GM19328 (cell line): ENCODE measurements around the gene PHLDB3.

Experiments
- ATAC-seq: cut with Tn5 transposase; IDR thresholded peaks from one replicate; pipeline ENCODE4 v1.9.1; 2021; ENCODE audit warnings: mild to moderate bottlenecking, moderate library complexity; ENCODE audit not compliant: unreplicated experiment

PHLDB3 gene

DNA sequence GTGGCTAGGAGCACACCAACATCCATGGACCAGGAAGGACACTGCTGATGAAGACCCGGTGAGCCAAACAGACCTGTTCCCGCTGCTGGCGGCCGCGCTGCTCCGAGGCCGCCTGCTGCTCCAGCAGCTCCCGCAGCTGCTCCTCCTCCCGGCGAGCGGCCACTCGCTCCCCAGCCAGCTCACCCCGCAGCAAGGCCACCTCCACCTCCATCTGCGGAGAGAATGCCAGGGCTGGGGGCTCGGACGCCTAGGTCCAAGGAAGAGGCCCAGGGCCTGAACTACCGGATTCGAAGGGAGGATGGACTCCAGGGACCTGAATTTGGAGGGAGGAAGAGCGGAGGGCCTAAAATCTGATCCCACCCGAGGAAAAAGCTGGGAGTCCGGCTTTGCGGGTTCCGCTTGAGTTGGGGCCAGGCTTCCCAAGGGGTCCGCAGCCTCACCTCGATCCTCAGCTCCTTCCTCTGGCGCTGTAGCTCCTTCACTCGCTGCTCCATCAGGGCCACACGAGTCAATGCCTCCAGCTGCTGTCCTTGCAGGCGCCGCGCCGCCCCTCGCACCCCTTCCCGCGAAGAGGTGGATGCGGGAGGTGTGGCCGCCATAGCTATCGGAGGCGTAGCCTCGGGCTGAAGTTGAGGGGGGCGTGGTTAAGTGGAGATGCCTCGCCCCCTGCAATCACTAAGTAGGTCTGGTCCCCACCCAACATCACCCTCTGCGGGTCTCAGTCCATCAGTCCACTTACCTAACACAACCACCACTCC lies 2.7 kb downstream of the PHLDB3 start:
- no peak for ATAC-seq

DNA sequence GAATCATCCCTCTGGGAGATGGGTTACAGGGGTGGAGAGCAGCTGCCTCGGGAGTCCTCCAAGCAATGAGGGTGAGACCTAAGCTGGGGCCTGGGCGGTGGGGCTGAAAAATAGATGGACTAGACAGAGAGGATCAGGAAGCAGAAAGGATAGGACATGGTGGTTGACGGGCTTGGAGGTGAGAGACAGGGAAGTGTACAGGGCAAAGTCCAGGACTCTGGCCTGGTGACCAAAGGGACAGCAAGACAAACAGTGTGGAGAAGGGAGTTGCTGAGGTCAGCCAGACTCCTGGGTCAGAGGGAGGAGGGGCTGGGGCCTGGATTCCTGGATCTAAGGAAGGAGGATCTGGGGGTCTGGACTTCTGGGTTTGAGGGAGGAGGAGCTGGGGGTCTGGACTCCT lies 5.5 kb downstream of the PHLDB3 start:
- ATAC-seq, result no peak

DNA sequence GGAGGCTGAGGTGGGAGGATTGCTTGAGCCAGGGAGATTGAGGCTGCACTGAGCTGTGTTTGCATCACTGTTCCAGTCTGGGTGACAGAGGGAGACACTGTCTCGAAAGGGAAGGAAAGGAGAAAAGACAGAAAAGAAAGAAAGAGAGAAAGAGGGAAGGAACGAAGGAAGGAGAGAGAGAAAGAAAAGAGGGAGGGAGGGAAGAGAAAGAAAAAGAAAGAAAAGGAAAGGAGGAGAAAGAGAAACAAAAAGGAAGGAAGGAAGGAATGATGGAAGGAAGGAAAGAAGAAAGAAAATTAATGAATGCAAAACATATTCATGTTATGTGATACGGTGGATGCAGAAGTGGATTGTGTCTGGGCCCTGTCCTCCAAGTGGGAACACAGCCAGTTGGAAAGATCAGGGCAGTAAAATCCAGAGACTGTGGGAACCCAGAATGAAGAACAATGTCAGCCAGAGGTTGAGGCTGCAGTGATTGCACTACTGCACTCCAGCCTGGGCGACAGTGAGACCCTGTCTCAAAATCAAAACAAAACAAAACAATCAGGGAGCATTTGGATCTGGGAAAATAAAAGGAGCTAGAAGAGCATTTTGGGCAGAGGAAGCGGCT lies 6.2 kb downstream of the PHLDB3 start:
- ATAC-seq, result no peak

DNA sequence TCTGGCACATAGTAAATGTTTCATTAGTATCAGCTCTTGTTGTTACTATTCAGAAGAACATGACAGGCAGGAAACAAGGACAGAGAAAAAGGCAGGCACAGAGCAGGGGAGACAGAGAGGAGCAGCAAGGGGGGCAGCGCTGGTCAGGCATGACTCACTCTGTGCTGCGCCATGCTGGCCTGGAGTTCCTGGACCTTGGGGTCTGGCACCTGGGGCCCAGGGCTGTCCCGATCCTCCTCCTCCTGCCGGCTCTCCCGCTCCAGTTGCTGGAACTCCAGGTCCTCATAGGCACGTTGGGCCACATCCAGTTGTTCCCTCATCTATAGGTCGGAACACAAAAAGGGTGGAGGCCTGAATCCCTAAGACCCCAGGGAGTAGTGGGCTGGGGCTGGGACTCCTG lies 7.6 kb downstream of the PHLDB3 start:
- no peak for ATAC-seq

DNA sequence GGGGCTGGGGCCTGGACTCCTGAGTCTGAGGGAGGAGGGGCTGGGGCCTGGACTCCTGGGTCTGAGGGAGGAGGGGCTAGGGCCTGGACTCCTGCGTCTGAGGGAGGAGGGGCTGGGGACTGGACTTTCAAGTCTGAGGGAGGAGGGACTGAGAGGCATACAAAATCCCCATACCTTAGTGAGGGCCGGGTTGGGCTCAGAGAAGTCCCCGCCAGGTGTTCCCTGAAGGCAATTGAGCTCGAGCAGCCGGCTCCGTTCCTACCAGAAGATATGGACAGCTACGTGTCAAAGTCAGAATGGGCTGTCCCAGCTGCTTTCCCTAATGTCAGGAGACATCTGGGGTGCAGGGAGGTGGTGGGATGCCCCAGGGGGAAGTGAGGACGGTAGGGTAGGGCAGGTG lies 9.5 kb downstream of the PHLDB3 start:
- no peak for ATAC-seq

DNA sequence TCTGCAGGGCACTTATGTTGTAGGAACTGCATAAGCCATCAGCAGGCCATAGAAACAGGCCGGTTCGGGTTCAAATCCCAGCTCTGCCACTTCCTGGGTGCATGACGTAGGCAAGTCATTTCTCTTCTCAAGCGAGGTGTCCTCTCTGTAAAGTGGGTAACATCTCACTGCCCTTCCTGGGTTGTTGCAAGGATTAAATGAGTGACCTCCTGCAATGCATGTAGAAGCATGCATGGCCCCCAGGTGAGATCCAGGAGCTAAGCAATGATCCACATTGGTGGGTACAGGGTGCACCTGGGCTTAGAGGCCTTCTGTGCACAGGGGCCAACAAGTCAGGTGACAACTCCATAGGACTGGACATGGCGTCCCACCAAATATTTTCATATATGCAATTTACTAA lies 13.8 kb downstream of the PHLDB3 start:
- no peak for ATAC-seq

DNA sequence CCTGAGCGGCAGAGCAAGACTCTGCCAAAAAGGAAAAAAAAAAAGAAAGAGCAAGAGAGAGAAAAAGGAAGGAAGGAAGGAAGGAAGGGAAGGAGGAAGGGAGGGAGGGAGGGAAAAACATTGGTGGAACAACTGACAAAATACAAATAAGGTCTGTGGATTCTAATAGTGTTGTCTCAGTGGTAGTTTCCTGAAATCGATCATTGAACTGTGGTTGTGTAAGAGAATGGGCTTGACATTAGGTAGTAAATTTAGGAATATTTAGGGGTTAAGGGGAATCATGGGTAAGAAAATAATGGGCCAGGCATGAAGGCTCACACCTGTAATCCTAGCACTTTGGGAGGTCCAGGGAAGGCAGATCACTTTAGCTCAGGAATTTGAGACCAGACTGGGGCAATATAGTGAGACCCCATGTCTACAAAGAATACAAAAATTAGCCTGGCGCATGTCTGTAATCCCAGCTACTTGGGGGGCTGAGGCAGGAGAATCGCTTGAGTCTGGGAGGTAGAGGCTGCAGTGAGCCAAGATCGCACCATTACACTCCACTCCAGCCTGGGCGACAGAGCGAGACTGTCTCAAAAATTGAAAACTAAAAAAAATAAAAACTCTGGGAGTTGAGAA lies 14.5 kb downstream of the PHLDB3 start:
- no peak for ATAC-seq

DNA sequence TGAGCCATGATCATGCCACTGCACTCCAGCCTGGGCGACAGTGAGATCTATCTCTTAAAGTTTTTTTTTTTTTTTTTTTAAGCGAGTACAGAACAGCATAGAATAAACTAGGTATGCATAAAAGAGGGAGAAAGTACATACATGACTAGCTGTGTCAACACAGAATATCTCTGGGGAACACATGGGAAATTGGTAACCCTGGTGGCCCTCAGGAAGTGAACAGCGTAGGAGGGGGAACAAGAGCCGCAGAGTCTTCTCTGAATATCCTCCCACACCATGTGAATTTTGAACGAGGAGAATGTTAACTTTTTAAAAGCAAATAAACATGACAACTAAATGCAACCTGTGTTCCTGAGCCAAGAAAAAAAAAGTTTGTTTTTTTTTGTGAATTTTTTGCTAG lies 15.2 kb downstream of the PHLDB3 start:
- ATAC-seq, result no peak

DNA sequence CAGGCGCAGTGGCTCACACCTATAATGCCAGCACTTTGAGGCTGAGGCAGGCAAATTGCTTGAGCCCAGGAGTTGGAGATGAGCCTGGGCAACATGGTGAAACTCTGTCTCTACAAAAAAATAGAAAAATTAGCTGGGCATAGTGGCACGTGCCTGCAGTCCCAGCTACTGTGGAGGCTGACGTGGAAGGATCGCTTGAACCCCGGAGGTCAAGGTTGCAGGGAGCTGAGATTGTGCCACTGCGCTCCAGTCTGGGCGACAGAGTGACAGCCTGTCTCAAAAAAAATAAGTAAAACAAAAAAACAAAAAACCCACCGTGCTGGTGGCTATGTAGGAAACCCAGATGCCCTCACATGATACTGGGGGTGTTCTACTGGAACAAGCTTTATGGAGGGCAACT lies 16.4 kb downstream of the PHLDB3 start:
- no peak for ATAC-seq

DNA sequence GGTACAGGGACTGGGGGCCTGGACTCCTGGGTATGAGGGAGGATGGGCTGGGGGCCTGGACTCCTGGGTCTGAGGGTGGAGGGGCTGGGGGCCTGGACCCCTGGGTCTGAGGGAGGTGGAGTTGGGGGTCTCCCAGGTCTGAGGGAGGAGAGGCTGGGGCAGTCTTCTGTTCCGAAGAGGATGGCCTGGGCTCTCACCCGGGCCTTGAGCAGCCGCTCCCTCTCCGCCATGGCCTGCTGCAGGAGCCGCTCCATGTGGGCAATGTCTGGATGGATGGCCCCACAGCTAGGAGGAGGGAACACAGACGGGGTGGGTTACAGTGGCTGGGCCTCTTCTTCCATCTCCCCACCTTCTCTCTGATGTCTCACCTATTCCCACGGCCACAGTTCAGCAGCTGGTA lies 18.1 kb downstream of the PHLDB3 start:
- ATAC-seq, result no peak

DNA sequence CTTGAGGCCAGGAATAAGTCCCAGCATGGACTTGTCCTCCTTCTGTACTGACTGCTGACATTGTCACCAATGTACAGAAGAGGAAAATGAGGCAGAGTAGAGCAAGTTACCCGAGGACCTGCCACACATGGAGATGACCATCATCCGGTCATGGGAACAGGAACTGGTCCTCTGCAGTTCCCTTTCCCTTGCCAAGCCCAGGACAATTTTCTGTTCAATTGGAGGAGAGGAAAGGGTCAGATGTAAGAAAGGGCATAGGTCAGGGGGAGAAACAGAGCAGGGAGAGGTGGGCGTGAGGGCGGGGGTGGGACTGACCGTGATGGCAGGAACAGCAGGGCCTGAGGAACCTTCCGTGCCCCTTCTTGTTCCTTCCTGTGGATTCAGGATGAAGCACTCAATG lies 18.6 kb downstream of the PHLDB3 start:
- ATAC-seq, result no peak

DNA sequence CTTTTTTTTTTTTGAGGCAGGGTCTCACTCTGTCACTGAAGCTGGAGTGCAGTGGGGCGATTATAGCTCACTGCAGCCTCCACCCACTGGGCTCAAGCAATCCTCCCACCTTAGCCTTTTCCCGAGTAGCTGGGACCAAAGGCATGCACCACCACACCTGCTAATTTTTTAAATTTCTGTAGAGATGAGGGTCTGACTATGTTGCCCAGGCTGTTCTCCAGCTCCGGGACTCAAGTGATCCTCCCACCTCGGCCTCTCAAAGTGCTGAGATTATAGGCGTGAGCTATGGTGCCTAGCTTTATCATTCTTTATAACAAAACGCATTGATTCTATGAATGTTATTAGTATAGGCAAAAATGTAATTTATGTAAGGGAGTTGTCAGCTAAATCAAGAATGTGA lies 21.3 kb downstream of the PHLDB3 start:
- no peak for ATAC-seq

DNA sequence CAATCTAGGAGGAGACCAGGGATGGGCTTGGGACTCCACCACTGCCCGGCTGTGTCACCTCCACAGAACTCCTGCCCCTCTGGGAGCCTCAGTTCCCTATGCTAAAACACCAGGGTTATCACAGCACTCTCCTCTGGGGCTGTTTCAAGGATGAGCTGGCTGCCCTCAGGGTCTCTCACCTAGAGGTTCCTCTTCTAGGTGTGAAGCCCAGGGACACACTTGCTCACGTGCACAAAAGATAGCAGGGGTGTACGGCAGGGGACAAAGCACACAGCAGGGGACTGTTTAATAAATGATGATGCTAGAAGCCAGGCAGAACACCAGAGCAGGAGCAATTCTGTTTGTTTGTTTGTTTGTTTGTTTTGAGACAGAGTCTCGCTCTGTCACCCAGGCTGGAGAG lies 22.4 kb downstream of the PHLDB3 start:
- ATAC-seq, result no peak

DNA sequence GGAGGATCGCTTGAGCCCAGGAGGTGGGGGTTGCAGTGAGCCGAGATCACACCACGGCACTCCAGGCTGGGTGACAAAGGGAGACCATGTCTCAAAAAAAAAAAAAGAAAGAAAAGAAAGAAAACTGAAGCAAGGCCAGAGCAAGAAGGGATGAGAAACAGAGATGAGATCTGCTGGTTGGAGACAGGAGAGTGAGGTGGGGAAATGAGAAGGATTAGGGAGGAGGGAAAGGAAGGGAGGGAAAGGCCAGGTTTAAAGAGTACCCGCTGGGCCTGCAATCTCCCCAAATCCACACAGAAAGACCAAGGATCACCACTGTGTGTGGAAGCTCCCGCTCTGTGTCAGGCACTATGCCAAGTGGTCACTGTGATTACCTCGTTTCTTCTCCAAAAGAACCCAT lies 22.8 kb downstream of the PHLDB3 start:
- no peak for ATAC-seq

DNA sequence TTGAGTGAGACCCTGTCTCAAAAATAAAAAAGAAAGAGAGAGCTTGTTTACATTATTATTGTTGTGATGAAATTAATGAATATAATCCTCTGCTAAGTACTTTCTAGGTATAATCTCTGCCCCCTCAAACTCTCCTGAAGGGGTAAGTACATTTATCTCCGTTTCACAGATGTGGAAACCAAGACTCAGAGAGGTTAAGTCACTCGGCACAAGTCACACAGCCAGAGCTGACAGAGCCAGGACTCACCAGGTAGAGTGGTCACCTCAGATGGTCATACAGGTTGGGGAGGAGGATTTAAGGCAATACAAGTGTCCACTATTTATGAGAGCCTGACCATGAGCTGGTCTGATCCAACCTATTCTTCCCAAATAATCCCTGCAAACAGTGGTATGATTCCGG lies 24.0 kb downstream of the PHLDB3 start:
- no peak for ATAC-seq

DNA sequence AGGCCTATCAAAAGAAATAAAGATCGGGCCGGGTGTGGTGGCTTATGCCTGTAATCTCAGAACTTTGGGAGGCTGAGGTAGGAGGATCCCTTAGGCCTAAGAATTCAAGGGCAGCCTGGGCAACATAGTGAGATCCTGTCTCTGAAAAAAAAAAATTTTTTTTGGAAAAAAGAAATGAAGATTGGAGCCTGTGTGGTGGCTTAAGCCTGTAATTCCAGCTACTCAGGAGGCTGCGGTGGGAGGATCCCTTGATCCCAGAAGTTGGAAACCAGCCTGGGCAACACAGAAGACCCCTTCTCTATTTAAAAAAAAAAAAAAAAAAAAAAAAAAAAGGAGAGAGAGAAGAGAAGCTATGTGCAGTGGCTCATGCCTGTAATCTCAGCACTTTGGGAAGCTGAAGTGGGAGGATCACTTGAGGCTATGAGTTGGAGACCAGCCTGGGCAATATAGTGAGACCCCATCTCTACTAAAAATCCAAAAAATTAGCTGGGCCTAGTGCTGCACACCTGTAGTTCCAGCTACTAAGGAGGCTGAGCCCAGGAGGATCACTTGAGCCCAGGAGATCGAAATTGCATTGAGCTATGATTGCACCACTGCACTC lies 24.5 kb downstream of the PHLDB3 start:
- ATAC-seq, result no peak

DNA sequence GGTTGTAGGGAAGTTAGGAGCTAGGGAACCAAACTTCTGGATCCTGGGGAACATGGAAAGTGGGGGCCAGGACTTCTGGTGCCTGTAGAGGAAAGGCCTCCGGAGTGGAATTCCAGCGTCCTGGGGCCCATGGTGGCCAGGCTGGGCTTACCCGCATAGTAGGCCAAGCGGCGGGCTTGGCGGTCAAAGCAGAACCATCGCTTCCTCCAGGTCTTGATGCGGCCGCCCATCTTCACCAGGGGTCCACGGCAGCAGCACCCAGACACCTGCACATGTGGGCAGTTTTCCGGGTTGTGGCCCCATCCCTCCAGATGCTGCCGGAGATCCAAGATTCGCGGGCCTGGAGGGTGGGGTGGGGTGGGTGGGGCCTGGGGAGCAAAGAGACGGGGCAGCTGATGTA lies 25.3 kb downstream of the PHLDB3 start:
- no peak for ATAC-seq

DNA sequence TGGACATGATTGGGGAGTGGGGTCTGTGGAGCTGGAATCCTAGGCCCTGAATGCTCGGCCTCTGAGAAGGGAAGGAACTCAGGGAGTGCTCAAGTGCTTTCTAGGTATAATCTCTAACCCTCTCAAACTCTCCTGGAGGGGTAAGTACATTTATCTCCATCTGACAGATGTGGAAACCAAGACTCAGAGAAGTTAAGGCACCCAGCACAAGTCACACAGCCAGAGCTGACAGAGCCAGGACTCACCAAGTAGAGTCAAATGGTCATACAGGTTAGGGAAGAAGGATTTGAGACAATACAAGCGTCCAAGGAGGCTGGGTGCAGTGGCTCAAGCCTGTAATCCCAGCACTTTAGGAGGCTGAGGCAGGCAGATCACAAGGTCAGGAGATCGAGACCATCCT lies 26.2 kb downstream of the PHLDB3 start:
- ATAC-seq, result no peak

DNA sequence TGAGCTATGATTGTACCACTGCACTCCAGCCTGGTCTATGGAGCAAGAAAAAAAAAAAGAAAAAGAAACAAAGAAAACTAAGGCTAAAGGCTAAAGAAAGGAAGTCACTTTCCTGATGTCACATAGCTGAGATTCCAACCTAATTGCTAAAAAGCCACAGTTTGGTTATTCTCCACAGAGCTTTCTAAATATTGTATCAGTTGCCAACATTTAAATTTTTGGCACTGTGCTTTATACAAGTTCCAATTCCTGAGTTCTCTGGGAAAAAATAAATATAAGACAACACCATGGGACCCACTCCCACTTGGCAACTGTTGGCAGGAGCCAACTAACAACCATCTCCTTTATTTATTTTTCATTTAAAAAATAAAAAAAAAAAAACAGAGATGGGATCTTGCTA lies 27.9 kb downstream of the PHLDB3 start:
- no peak for ATAC-seq

DNA sequence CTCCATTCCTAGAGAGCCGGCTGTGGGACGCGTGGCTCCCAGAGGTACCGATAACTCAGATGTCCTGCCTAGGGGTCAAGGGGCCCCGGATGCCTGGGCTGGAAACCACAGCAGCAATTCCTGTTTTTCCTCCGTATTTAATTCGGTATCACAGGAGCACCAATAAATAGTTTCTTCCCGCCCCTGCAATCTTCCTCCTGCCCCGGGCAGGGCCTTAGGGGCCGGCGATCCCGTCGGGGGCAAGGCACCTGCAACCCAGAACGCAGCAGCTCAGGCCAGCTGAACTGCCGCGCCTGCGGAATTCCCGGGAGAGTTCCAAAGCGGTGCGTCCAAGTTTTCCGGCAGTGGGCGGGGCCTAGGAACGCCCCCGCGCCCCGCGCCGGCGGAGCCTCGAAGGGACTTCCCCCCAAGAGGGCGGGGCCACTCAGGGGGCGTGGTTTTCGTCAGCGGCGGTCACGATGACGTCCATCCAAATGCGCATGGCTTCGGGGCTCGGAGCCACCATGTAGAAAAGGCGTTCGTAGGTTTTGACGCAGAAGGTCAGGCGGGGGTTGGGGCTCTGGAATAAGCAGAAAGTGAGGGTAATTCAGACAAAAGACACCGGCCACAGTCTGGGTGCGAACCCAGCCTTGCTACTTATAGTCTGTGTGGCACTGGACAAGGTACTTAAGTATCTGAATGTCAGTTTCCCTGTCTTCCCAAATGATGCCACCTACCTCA lies 29.4 kb downstream of the PHLDB3 start:
- ATAC-seq, result no peak

DNA sequence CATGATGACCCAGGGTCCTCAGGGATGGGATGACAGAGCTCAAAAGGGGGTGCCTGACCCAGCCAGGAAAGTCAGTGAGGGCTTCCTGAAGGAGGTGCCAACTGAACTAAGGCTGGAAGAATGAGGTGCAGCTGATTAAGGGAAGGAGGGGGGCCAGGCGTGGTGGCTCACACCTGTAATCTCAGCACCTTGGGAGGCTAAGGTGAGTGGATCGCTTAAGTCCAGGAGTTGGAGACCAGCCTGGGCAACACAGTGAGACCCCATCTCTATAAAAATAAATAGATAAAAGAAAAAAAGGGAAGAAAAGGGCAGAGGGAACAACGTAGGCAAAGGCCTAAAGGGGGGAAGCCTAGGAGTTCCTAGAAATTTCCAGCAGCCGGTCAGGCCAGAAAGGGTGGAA lies 30.1 kb downstream of the PHLDB3 start:
- no peak for ATAC-seq
